ENCODE data around the gene ABLIM2. TPM values are rescaled to one million over a fixed set of nuclear protein-coding genes. Genes with fewer than 3 reads are reported as not detected.

Gene ABLIM2
- total and polyA plus RNA-seq, 2 experiments from 2014 or later, result 1.5 to 4.3 TPM

GRCh38 chr4:8164687-8165086, 6.1 kb upstream of the ABLIM2 start (continued):
- TF ChIP-seq JUNB (IDR thresholded peaks at IDR 0.05; ENCODE audit: unreplicated experiment), result no peak
- TF ChIP-seq ZNF114 (CRISPR knock-in tag; IDR thresholded peaks at IDR 0.05), result no peak
- TF ChIP-seq ETS1 (IDR thresholded peaks at IDR 0.05), result no peak

- Histone ChIP-seq H3F3A (replicated peaks; ENCODE audit: low read depth) (no peaks in the 10 kb centered on the region), H3K79me2 (replicated peaks; ENCODE audit: insufficient read depth) (no peaks in the 10 kb centered on the region), H3K36me3 (ENCODE audit: insufficient read depth) (no peaks in the 10 kb centered on the region), H3K27me3 (ENCODE audit: insufficient read depth) (peaks cover 14% of the 10 kb centered on the region), H2AFZ (no peak overlapping the region), H4K20me1 (replicated peaks; ENCODE audit: insufficient read depth) (no peaks in the 10 kb centered on the region), H3K27ac (ENCODE audit: low read depth) (no peak overlapping the region), H3K4me3 (no peak overlapping the region), H3K9me2 (ENCODE audit: insufficient read depth) (peaks cover 4% of the 10 kb centered on the region; the same call in 1 of the 2 replicates), H3K4me2 (no peak overlapping the region), H3K4me1 (ENCODE audit: insufficient read depth) (no peaks in the 10 kb centered on the region)
- no peak for ATAC-seq
- Mint-ChIP-seq H3K4me1 (peaks cover 4% of the 10 kb centered on the region), H3K27ac (no peak overlapping the region), H3K4me3 (no peak overlapping the region), H3K9me3 (peaks cover 15% of the 10 kb centered on the region), H3K36me3 (ENCODE audit: low read depth) (peaks cover 7% of the 10 kb centered on the region; the same call in 2 of the 3 replicates), H3K27me3 (ENCODE audit: insufficient read depth, low read depth, poor library complexity) (peaks cover 9% of the 10 kb centered on the region)
- no peak for DNase-seq (ENCODE audit: low spot score)
- no peak for TF ChIP-seq ZNF331 (CRISPR knock-in tag; IDR thresholded peaks at IDR 0.05; ENCODE audit: low read depth)
- TF ChIP-seq NANOG (IDR thresholded peaks at IDR 0.05; ENCODE audit: borderline replicate concordance), result no peak
- TF ChIP-seq POLR2AphosphoS5 (IDR thresholded peaks at IDR 0.05; ENCODE audit: low read depth), result no peak
- TF ChIP-seq EZH2 (IDR thresholded peaks at IDR 0.05; ENCODE audit: low read depth, unreplicated experiment), result no peak
- no peak for TF ChIP-seq JUNB (IDR thresholded peaks at IDR 0.05; ENCODE audit: unreplicated experiment)
- TF ChIP-seq ETS1 (IDR thresholded peaks at IDR 0.05), result no peak
- TF ChIP-seq CTCF (conservative IDR thresholded peaks at IDR 0.05; ENCODE audit: low read depth in 2 of 2), result no peak
- TF ChIP-seq EZH2phosphoT487 (IDR thresholded peaks at IDR 0.05; ENCODE audit: unreplicated experiment), result no peak
- no peak for TF ChIP-seq ZNF114 (CRISPR knock-in tag; IDR thresholded peaks at IDR 0.05)
- no peak for TF ChIP-seq STAT1 (IDR thresholded peaks at IDR 0.05; ENCODE audit: unreplicated experiment)
- TF ChIP-seq REST (IDR thresholded peaks at IDR 0.05; ENCODE audit: unreplicated experiment), result no peak
- TF ChIP-seq CREB1 (CRISPR knock-in tag; IDR thresholded peaks at IDR 0.05; ENCODE audit: low read depth), result no peak
Measured at GRCh38 chr4:8164194-8164565, 5.6 kb upstream of the ABLIM2 start.
